Measurements from ENCODE around the gene PLAC1.

The PLAC1 gene

GRCh38 chrX:134693644-134694043 lies 35.4 kb upstream of the PLAC1 start:
- ChIA-PET CTCF (no interaction called here), POLR2A (no interaction called here)
- TF ChIP-seq NFRKB (IDR thresholded peaks at IDR 0.05) (no peak), HDGF (IDR thresholded peaks at IDR 0.05; ENCODE audit: borderline replicate concordance) (no peak), TARDBP (IDR thresholded peaks at IDR 0.05) (no peak), ARNT (IDR thresholded peaks at IDR 0.05) (no peak), ZNF384 (IDR thresholded peaks at IDR 0.05) (no peak)
- no peak for DNase-seq (ENCODE audit: extremely low spot score)

DNA sequence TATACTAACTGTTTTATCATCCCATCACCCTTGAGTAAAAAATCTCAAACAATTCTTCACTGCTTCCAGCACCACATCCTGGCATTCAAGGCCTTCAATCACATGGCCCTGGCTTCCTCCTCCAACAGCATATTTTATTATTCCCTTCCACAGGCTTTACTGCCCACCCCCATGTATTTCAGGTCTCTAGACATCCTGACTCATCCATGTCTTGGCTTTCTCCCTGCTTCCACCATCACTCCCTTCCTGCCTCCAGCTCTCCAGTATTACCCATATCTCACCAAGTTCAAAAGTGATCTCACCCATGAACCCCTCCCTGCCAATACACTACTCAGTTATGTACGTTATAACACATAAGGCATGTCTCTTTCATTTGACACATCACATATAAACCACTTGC lies 34.7 kb upstream of the PLAC1 start:
- ChIA-PET POLR2A (interaction anchor here (1.4 kb wide), 1 partner anchor 23 kb away, joined by 3 read pairs; no protein-coding TSS in a partner anchor), CTCF (no interaction called here)
- no peak for DNase-seq (ENCODE audit: extremely low spot score)
- no peak for TF ChIP-seq FOXK2 (IDR thresholded peaks at IDR 0.05)
- no peak for TF ChIP-seq ARNT (IDR thresholded peaks at IDR 0.05)
- TF ChIP-seq NFRKB (IDR thresholded peaks at IDR 0.05) = no peak
- TF ChIP-seq CTBP1 (IDR thresholded peaks at IDR 0.05; ENCODE audit: borderline replicate concordance) = no peak
- TF ChIP-seq L3MBTL2 (conservative IDR thresholded peaks at IDR 0.05) = no peak
- TF ChIP-seq ELF4 (IDR thresholded peaks at IDR 0.05) = no peak
- TF ChIP-seq BHLHE40 (IDR thresholded peaks at IDR 0.05; ENCODE audit: borderline replicate concordance) = no peak
- TF ChIP-seq TARDBP (IDR thresholded peaks at IDR 0.05) = no peak
- TF ChIP-seq SP1 (IDR thresholded peaks at IDR 0.05) = no peak
- TF ChIP-seq FOXA1 (IDR thresholded peaks at IDR 0.05) = no peak
- TF ChIP-seq, protein P1, sequence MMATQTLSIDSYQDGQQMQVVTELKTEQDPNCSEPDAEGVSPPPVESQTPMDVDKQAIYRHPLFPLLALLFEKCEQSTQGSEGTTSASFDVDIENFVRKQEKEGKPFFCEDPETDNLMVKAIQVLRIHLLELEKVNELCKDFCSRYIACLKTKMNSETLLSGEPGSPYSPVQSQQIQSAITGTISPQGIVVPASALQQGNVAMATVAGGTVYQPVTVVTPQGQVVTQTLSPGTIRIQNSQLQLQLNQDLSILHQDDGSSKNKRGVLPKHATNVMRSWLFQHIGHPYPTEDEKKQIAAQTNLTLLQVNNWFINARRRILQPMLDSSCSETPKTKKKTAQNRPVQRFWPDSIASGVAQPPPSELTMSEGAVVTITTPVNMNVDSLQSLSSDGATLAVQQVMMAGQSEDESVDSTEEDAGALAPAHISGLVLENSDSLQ (IDR thresholded peaks at IDR 0.05) = no peak
- no peak for TF ChIP-seq ZNF384 (IDR thresholded peaks at IDR 0.05)
- no peak for TF ChIP-seq SUZ12 (IDR thresholded peaks at IDR 0.05)
- no peak for TF ChIP-seq FOXM1 (IDR thresholded peaks at IDR 0.05; ENCODE audit: borderline replicate concordance)
- TF ChIP-seq HDGF (IDR thresholded peaks at IDR 0.05; ENCODE audit: borderline replicate concordance) = no peak
- TF ChIP-seq LEF1 (IDR thresholded peaks at IDR 0.05; ENCODE audit: borderline replicate concordance) = no peak

DNA sequence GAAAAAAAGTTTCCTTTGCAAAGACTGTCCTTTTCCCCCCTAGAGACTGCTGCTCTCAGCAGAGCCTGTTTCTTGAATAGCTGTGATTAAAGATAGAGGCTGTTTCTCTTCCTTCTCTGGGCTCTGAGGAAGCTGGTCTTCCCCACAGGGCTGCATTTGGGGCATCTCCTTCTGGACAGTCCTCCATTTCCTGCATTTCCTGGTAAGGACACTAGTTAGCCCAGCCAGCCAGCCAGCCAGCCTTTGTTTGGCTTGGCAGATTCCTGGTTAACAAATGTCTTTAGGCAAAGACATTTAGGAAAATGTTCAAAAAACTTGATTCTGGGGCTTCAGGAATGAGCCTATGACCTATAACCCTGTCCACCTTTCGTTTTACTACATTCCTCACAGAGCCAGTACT lies 34.0 kb upstream of the PLAC1 start:
- TF ChIP-seq ELF4 (IDR thresholded peaks at IDR 0.05) (no peak), L3MBTL2 (conservative IDR thresholded peaks at IDR 0.05) (no peak)
- POLR2A ChIA-PET = interaction anchor here (1.4 kb wide), 1 partner anchor 24 kb away, joined by 3 read pairs; no protein-coding TSS in a partner anchor
- no peak for DNase-seq (ENCODE audit: extremely low spot score)
- CTCF ChIA-PET = no interaction called here

DNA sequence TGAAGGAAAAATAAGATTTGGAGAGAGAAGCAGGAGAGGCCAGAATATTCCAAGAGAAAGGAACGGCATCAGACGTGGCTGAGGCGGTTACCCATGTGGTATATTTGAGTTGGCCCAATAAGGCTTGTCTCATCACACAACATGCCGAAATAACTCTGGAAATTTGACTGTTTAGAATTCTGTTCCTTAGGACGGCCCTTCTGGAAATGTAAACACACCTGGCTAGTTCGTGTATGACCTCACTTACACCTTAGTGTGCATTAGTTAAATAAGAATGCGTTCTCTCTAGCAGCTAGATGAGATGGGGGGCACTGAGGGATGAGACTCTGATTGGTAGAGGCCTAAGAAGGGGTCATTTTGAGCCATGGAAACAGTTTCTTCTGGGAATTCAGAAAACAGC lies 33.2 kb upstream of the PLAC1 start:
- TF ChIP-seq TARDBP (IDR thresholded peaks at IDR 0.05) = no peak
- no peak for TF ChIP-seq SUZ12 (IDR thresholded peaks at IDR 0.05)
- no peak for TF ChIP-seq CTBP1 (IDR thresholded peaks at IDR 0.05; ENCODE audit: borderline replicate concordance)
- no peak for TF ChIP-seq ELF4 (IDR thresholded peaks at IDR 0.05)
- TF ChIP-seq L3MBTL2 (conservative IDR thresholded peaks at IDR 0.05) = no peak
- no peak for TF ChIP-seq NFRKB (IDR thresholded peaks at IDR 0.05)
- no peak for TF ChIP-seq HDGF (IDR thresholded peaks at IDR 0.05; ENCODE audit: borderline replicate concordance)
- TF ChIP-seq BHLHE40 (IDR thresholded peaks at IDR 0.05; ENCODE audit: borderline replicate concordance) = no peak
- TF ChIP-seq FOXM1 (IDR thresholded peaks at IDR 0.05; ENCODE audit: borderline replicate concordance) = no peak
- TF ChIP-seq LEF1 (IDR thresholded peaks at IDR 0.05; ENCODE audit: borderline replicate concordance) = no peak
- TF ChIP-seq, protein P1 (IDR thresholded peaks at IDR 0.05) = no peak
- no peak for TF ChIP-seq FOXK2 (IDR thresholded peaks at IDR 0.05)
- DNase-seq (ENCODE audit: extremely low spot score) = no peak
- CTCF ChIA-PET = no interaction called here
- POLR2A ChIA-PET = no interaction called here

DNA sequence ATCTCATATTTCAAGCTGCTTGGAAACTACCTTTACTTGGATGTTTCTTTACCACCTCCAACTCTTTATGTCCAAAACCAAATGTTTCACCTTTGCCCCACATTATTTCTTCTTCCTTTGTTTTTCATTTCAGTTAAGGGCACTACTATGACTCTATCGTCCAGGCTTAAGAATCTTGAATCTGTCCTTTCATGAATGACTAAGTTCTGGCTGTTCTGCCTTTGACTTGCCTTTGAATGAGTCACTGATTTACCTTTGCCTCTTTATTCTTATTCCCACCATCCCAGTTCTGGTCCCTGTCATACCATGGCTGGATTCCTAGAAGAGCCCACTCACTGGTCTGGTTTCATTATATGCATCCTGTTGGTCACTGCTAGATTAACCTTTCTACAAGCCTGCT lies 30.6 kb upstream of the PLAC1 start:
- ChIA-PET CTCF (no interaction called here), POLR2A (no interaction called here)
- no peak for TF ChIP-seq NFRKB (IDR thresholded peaks at IDR 0.05)
- no peak for TF ChIP-seq BHLHE40 (IDR thresholded peaks at IDR 0.05; ENCODE audit: borderline replicate concordance)
- TF ChIP-seq CTBP1 (IDR thresholded peaks at IDR 0.05; ENCODE audit: borderline replicate concordance) = no peak
- no peak for TF ChIP-seq FOXM1 (IDR thresholded peaks at IDR 0.05; ENCODE audit: borderline replicate concordance)
- no peak for TF ChIP-seq HDGF (IDR thresholded peaks at IDR 0.05; ENCODE audit: borderline replicate concordance)
- TF ChIP-seq SP1 (IDR thresholded peaks at IDR 0.05) = no peak
- no peak for TF ChIP-seq FOXA1 (IDR thresholded peaks at IDR 0.05)
- TF ChIP-seq ELF4 (IDR thresholded peaks at IDR 0.05) = no peak
- no peak for TF ChIP-seq TARDBP (IDR thresholded peaks at IDR 0.05)
- no peak for TF ChIP-seq ZNF384 (IDR thresholded peaks at IDR 0.05)
- TF ChIP-seq LEF1 (IDR thresholded peaks at IDR 0.05; ENCODE audit: borderline replicate concordance) = no peak
- no peak for TF ChIP-seq ARNT (IDR thresholded peaks at IDR 0.05)
- no peak; the same call in 1 of the 2 replicates for TF ChIP-seq L3MBTL2 (conservative IDR thresholded peaks at IDR 0.05)
- TF ChIP-seq SUZ12 (IDR thresholded peaks at IDR 0.05) = no peak
- TF ChIP-seq, protein P1 (IDR thresholded peaks at IDR 0.05) = no peak
- DNase-seq (ENCODE audit: extremely low spot score) = no peak

DNA sequence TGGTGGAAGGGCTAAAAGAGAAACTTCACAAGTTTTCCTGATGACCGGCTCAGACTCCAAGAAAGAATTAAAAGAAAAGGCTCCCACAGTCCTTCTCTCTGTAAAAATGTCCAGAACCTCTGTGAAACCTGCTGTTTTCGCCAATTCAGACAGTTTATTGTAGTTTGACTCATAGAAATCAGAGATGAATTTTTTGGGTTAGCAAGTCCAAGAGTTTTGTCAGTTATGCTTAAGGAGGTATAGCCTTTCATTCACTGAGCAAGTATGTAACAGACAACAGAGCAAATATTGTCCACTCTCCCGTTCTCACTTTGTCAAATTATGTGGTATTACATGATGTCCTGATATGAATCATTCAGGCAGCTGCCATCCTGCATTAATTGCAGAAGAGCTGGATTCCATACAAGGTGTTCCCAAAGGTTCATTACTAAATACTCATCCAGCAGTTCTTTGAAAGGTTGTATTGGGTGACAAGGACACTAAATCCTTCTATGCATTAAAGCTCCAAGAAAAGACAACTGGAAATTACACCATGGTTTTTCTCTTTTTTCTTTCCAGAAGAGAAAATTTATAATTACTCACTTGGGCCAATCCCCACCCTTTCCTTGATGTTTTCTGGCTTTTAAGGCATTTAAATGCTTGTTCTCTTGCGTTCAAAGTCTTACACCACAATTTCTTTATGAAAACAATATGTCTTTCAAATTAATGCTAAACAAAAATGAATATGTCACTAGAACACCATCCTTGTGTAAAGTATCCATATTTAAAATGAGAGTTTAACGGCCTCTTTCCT lies 30.0 kb upstream of the PLAC1 start:
- TF ChIP-seq NFRKB (IDR thresholded peaks at IDR 0.05) = no peak
- TF ChIP-seq LEF1 (IDR thresholded peaks at IDR 0.05; ENCODE audit: borderline replicate concordance) = no peak
- TF ChIP-seq FOXA1 (IDR thresholded peaks at IDR 0.05) = no peak
- TF ChIP-seq ZNF384 (IDR thresholded peaks at IDR 0.05) = no peak
- no peak for TF ChIP-seq CTBP1 (IDR thresholded peaks at IDR 0.05; ENCODE audit: borderline replicate concordance)
- TF ChIP-seq SUZ12 (IDR thresholded peaks at IDR 0.05) = no peak
- no peak for TF ChIP-seq L3MBTL2 (conservative IDR thresholded peaks at IDR 0.05)
- CTCF ChIA-PET = no interaction called here
- DNase-seq (ENCODE audit: extremely low spot score) = no peak
- POLR2A ChIA-PET = no interaction called here

Measured in HEK293T (cell line).